ENCODE measurements around the gene CAMKV. TPM values are rescaled to one million over a fixed set of nuclear protein-coding genes. Genes with fewer than 3 reads are reported as not detected.

The CAMKV gene
- total and polyA plus RNA-seq, 11 donors = not detected

- peak; percentile 56 to 76 (median 64) for ATAC-seq
- H3K36me3 ChIP-seq = peaks cover 0 to 41% (median 33%) of the 10 kb centered on the region in 9 donors
- intact Hi-C loops (cut with DNase I) = loop anchor here in 1 of 10 donors (10.0 kb wide), 1 partner anchor 208 kb away; no protein-coding TSS in a partner anchor
- 75 to 88% (median 85%) methylated on average over 4 of the region's 4 CpGs for WGBS, 4 donors
- DNase-seq = no peak
- peaks cover 0 to 2% (median 0%) of the 10 kb centered on the region in 12 donors for H3K4me1 ChIP-seq
- no peak for TF ChIP-seq POLR2A (IDR thresholded peaks at IDR 0.05)
- no peak for TF ChIP-seq CTCF (IDR thresholded peaks at IDR 0.05)
- H3K27ac ChIP-seq = no peak overlapping the region
- H3K9me3 ChIP-seq = no peaks in the 10 kb centered on the region
- H3K27me3 ChIP-seq = no peaks in the 10 kb centered on the region
- no peak overlapping the region for H3K4me3 ChIP-seq
Observed at GRCh38 chr3:49912881-49913281, 43.2 kb upstream of the CAMKV start.

- ATAC-seq (no peak), DNase-seq (no peak)
- Histone ChIP-seq H3K27me3 (no peaks in the 10 kb centered on the region), H3K27ac (no peak overlapping the region), H3K4me1 (peaks cover 0 to 4% (median under 1%) of the 10 kb centered on the region in 12 donors), H3K9me3 (no peaks in the 10 kb centered on the region), H3K36me3 (peaks cover 0 to 41% (median 33%) of the 10 kb centered on the region in 9 donors), H3K4me3 (no peak overlapping the region)
- WGBS, 4 donors = 90 to 97% (median 93%) methylated on average over 6 to 15 of the region's 15 CpGs
- intact Hi-C loops (cut with DNase I) = loop anchor here in 1 of 10 donors (10.0 kb wide), 1 partner anchor 207 kb away; no protein-coding TSS in a partner anchor
- TF ChIP-seq CTCF (IDR thresholded peaks at IDR 0.05) (no peak), POLR2A (IDR thresholded peaks at IDR 0.05) (no peak)
Observed at GRCh38 chr3:49911611-49912010, 41.9 kb upstream of the CAMKV start.

- no peak for TF ChIP-seq POLR2A (IDR thresholded peaks at IDR 0.05)
- TF ChIP-seq CTCF (IDR thresholded peaks at IDR 0.05) = no peak
- no peak overlapping the region for H3K4me3 ChIP-seq
- peaks cover 0 to 41% (median 33%) of the 10 kb centered on the region in 9 donors for H3K36me3 ChIP-seq
- H3K27ac ChIP-seq = no peak overlapping the region
- H3K9me3 ChIP-seq = no peaks in the 10 kb centered on the region
- intact Hi-C loops (cut with DNase I) = loop anchor here in 1 of 10 donors (10.0 kb wide), 1 partner anchor 206 kb away; no protein-coding TSS in a partner anchor
- 78 to 98% (median 87%) methylated on average over 2 of the region's 2 CpGs for WGBS, 4 donors
- DNase-seq (no peak), ATAC-seq (no peak)
- no peaks in the 10 kb centered on the region for H3K27me3 ChIP-seq
- H3K4me1 ChIP-seq = peaks cover 0 to 9% (median 5%) of the 10 kb centered on the region in 12 donors
Observed at GRCh38 chr3:49911124-49911420, 41.4 kb upstream of the CAMKV start.

GRCh38 chr3:49910409-49911123 is 40.9 kb upstream of the CAMKV start:
- ATAC-seq (no peak), DNase-seq (no peak)
- H3K36me3 ChIP-seq = peaks cover 0 to 41% (median 33%) of the 10 kb centered on the region in 9 donors
- 79 to 83% (median 82%) methylated on average over 42 to 48 of the region's 48 CpGs for WGBS, 4 donors
- H3K4me3 ChIP-seq = no peak overlapping the region
- H3K27me3 ChIP-seq = no peaks in the 10 kb centered on the region
- no peaks in the 10 kb centered on the region for H3K9me3 ChIP-seq
- peaks cover 0 to 14% (median 10%) of the 10 kb centered on the region in 12 donors for H3K4me1 ChIP-seq
- H3K27ac ChIP-seq = no peak overlapping the region
- TF ChIP-seq POLR2A (IDR thresholded peaks at IDR 0.05) = no peak
- TF ChIP-seq CTCF (IDR thresholded peaks at IDR 0.05) = no peak
- intact Hi-C loops (cut with DNase I) = loop anchor here in 1 of 10 donors (10.0 kb wide), 1 partner anchor 206 kb away; no protein-coding TSS in a partner anchor
